RWPE2 (cell line): ENCODE measurements around the gene CAPN10.

Experiments
- ATAC-seq: fragments of 200-7000 bp; cut with Tn5 transposase; 3 replicates; pipeline ENCODE4 v1.9.1; 2021; ENCODE audit warnings: low read depth
- DNase-seq: peaks from one replicate; pipeline ENCODE4 v3.0.0-alpha.2; 2020; ENCODE audit warnings: low spot score
- H3K27ac ChIP-seq: fragments of 450-650 bp; 2 replicates; pipeline ENCODE4 v1.5.1; 2017; ENCODE audit warnings: mild to moderate bottlenecking; ENCODE audit not compliant: poor library complexity, severe bottlenecking
- H3K27me3 ChIP-seq: fragments of 250-450 bp; sonication (Bioruptor Pico); 2 replicates; pipeline ENCODE4 v1.5.1; 2021; ENCODE audit warnings: mild to moderate bottlenecking, moderate library complexity; ENCODE audit not compliant: insufficient read depth, poor library complexity, severe bottlenecking
- H3K36me3 ChIP-seq: fragments of 250-450 bp; sonication (Bioruptor Pico); 2 replicates; pipeline ENCODE4 v1.5.1; 2020; ENCODE audit warnings: low read depth, mild to moderate bottlenecking, moderate library complexity
- H3K4me1 ChIP-seq: fragments of 250-450 bp; sonication (Bioruptor Pico); 2 replicates; pipeline ENCODE4 v1.5.1; 2021; ENCODE audit warnings: mild to moderate bottlenecking, moderate library complexity; ENCODE audit not compliant: insufficient read depth, poor library complexity, severe bottlenecking
- H3K4me3 ChIP-seq: fragments of 250-450 bp; sonication (Bioruptor Pico); 2 replicates; pipeline ENCODE4 v1.5.1; 2021; ENCODE audit warnings: mild to moderate bottlenecking, moderate library complexity; ENCODE audit not compliant: severe bottlenecking
- H3K9me3 ChIP-seq: fragments of 250-450 bp; sonication (Bioruptor Pico); 2 replicates; pipeline ENCODE4 v1.5.1; 2021; ENCODE audit warnings: mild to moderate bottlenecking, moderate library complexity; ENCODE audit not compliant: severe bottlenecking
- CTCF ChIP-seq: fragments of 450-650 bp; IDR thresholded peaks from one replicate; pipeline ENCODE4 v1.5.1; 2017; ENCODE audit warnings: mild to moderate bottlenecking, moderate library complexity; ENCODE audit not compliant: poor library complexity, severe bottlenecking

Gene CAPN10

GRCh38 chr2:240586919-240587800, 626 bp downstream of the CAPN10 start:
- DNase-seq = peak; percentile 53

GRCh38 chr2:240588006-240588655, 1.6 kb downstream of the CAPN10 start:
- no peak for ATAC-seq

More at GRCh38 chr2:240586919-240587800, 626 bp downstream of the CAPN10 start:
- Histone ChIP-seq H3K27me3 (no peaks in the 10 kb centered on the region), H3K4me1 (peaks cover 22% of the 10 kb centered on the region), H3K9me3 (no peaks in the 10 kb centered on the region), H3K4me3 (peak overlapping the region; percentile 82), H3K27ac (peak overlapping the region; percentile 25), H3K36me3 (peaks cover 15% of the 10 kb centered on the region)
- peak; percentile 21 for ATAC-seq
- no peak for TF ChIP-seq CTCF

GRCh38 chr2:240588669-240589068, 2.1 kb downstream of the CAPN10 start:
- ATAC-seq (no peak), DNase-seq (peak; percentile 14)
- peaks cover 21% of the 10 kb centered on the region for H3K36me3 ChIP-seq
- no peaks in the 10 kb centered on the region for H3K9me3 ChIP-seq
- no peak overlapping the region for H3K4me3 ChIP-seq
- peaks cover 12% of the 10 kb centered on the region for H3K4me1 ChIP-seq
- no peak for TF ChIP-seq CTCF
- no peaks in the 10 kb centered on the region for H3K27me3 ChIP-seq
- no peak overlapping the region for H3K27ac ChIP-seq

More at GRCh38 chr2:240588006-240588655, 1.6 kb downstream of the CAPN10 start:
- Histone ChIP-seq H3K27ac (no peak overlapping the region), H3K4me1 (peaks cover 13% of the 10 kb centered on the region), H3K36me3 (peaks cover 21% of the 10 kb centered on the region), H3K9me3 (no peaks in the 10 kb centered on the region), H3K27me3 (no peaks in the 10 kb centered on the region), H3K4me3 (peak overlapping the region; percentile 82)
- DNase-seq = peak; percentile 34
- TF ChIP-seq CTCF = no peak

GRCh38 chr2:240589375-240589774, 2.8 kb downstream of the CAPN10 start:
- no peaks in the 10 kb centered on the region for H3K27me3 ChIP-seq
- H3K9me3 ChIP-seq = no peaks in the 10 kb centered on the region
- H3K4me3 ChIP-seq = no peak overlapping the region
- peaks cover 21% of the 10 kb centered on the region for H3K36me3 ChIP-seq
- DNase-seq = peak; percentile 41
- TF ChIP-seq CTCF = no peak
- peaks cover 12% of the 10 kb centered on the region for H3K4me1 ChIP-seq
- ATAC-seq = no peak
- H3K27ac ChIP-seq = no peak overlapping the region
